Stimulated activated naive B cell treated with anti-CD40 and anti-IgM and Interleukin-4, amounts not matched to agents 10 μg/mL and 1 μg/mL and 100 μg/mL, for 72 hours (primary cell): ENCODE results near the gene HLX.

Experiments
- ATAC-seq, 2 donors: fragments of 150-1000 bp; cut with Tn5 transposase; replicated peaks; 2 replicates each; pipeline ENCODE4 v1.10.0; 2021; ENCODE audit warnings: moderate library complexity in 1 of 2
- DNase-seq: peaks from one replicate; pipeline ENCODE4 v3.0.0; 2021
- H3K27ac Mint-ChIP-seq: one replicate; pipeline ENCODE4 v1.8.0; 2022; ENCODE audit warnings: mild to moderate bottlenecking, mixed read lengths
- H3K27me3 Mint-ChIP-seq, 2 donors: one replicate each; pipeline ENCODE4 v1.8.0; 2022; ENCODE audit warnings: mixed read lengths in 2 of 2
- H3K36me3 Mint-ChIP-seq, 2 donors: one replicate each; pipeline ENCODE4 v1.8.0; 2022; ENCODE audit warnings: mixed read lengths in 2 of 2, mild to moderate bottlenecking in 1 of 2
- H3K4me1 Mint-ChIP-seq, 2 donors: one replicate each; pipeline ENCODE4 v1.8.0; 2022; ENCODE audit warnings: mixed read lengths in 2 of 2, mild to moderate bottlenecking in 1 of 2
- H3K4me3 Mint-ChIP-seq, 2 donors: one replicate each; pipeline ENCODE4 v1.8.0; 2022; ENCODE audit warnings: mild to moderate bottlenecking in 2 of 2, mixed read lengths in 2 of 2, moderate library complexity in 1 of 2
- H3K9me3 Mint-ChIP-seq, 2 donors: one replicate each; pipeline ENCODE4 v1.8.0; 2022; ENCODE audit warnings: mixed read lengths in 2 of 2, mild to moderate bottlenecking in 1 of 2

HLX gene

GRCh38 chr1:220877377-220878095, 1.7 kb upstream of the HLX start:
- no peak for ATAC-seq
- no peak for DNase-seq
- H3K27ac Mint-ChIP-seq: peak overlapping the region; percentile 99
- H3K9me3 Mint-ChIP-seq: no peaks in the 10 kb centered on the region
- peaks cover 20 to 21% of the 10 kb centered on the region in 2 donors for H3K36me3 Mint-ChIP-seq
- no peaks in the 10 kb centered on the region for H3K27me3 Mint-ChIP-seq
- peaks cover 42 to 69% of the 10 kb centered on the region in 2 donors for H3K4me1 Mint-ChIP-seq
- peak overlapping the region; percentile 97 to 99 for H3K4me3 Mint-ChIP-seq

GRCh38 chr1:220878191-220879075, 810 bp upstream of the HLX start:
- H3K36me3 Mint-ChIP-seq: peaks cover 24 to 28% of the 10 kb centered on the region in 2 donors
- DNase-seq: peak; percentile 62
- H3K4me3 Mint-ChIP-seq: peak overlapping the region; percentile 97 to 99
- H3K9me3 Mint-ChIP-seq: no peaks in the 10 kb centered on the region
- peak; percentile 46 to 53 for ATAC-seq
- H3K27ac Mint-ChIP-seq: peak overlapping the region; percentile 99
- peaks cover 42 to 69% of the 10 kb centered on the region in 2 donors for H3K4me1 Mint-ChIP-seq
- no peaks in the 10 kb centered on the region for H3K27me3 Mint-ChIP-seq

DNA sequence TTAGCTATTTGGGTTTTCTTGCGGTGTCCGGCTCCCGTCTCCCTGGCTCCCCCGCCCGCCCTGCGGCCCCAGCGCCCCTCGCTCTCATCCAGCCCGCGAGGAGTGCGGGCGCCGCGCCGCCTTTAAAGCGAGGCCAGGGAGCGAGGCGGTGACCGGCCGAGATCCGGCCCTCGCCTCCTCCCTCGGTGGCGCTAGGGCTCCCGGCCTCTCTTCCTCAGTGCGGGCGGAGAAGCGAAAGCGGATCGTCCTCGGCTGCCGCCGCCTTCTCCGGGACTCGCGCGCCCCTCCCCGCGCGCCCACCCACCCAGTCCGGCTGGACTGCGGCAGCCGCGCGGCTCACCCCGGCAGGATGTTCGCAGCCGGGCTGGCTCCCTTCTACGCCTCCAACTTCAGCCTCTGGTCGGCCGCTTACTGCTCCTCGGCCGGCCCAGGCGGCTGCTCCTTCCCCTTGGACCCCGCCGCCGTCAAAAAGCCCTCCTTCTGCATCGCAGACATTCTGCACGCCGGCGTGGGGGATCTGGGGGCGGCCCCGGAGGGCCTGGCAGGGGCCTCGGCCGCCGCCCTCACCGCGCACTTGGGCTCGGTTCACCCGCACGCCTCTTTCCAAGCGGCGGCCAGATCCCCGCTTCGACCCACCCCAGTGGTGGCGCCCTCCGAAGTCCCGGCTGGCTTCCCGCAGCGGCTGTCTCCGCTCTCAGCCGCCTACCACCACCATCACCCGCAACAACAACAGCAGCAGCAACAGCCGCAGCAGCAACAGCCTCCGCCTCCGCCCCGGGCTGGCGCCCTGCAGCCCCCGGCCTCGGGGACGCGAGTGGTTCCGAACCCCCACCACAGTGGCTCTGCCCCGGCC, 492 bp downstream of the HLX start:
- Mint-ChIP-seq H3K27ac (peak overlapping the region; percentile 99), H3K4me3 (peak overlapping the region; percentile 97 to 99), H3K9me3 (no peaks in the 10 kb centered on the region), H3K27me3 (peaks cover 4 to 9% of the 10 kb centered on the region in 2 donors), H3K36me3 (peaks cover 37 to 41% of the 10 kb centered on the region in 2 donors), H3K4me1 (peaks cover 36 to 66% of the 10 kb centered on the region in 2 donors)
- ATAC-seq (peak; percentile 26 to 37), DNase-seq (no peak)

DNA sequence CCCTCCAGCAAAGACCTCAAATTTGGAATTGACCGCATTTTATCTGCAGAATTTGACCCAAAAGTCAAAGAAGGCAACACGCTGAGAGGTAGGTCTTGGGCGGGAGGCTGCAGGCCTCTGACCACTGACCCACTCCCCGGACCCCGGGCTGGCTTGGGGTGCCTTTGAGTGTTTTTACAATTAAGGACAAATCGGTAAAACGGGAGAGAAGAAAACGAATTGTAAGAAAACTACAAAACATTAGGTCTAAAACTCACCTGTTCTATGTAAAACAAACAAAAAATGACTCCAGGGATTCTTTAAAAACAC, 1.1 kb downstream of the HLX start:
- peaks cover 31 to 60% of the 10 kb centered on the region in 2 donors for H3K4me1 Mint-ChIP-seq
- H3K9me3 Mint-ChIP-seq: no peaks in the 10 kb centered on the region
- H3K4me3 Mint-ChIP-seq: peak overlapping the region; percentile 96 to 97
- peak overlapping the region; percentile 81 for H3K27ac Mint-ChIP-seq
- H3K27me3 Mint-ChIP-seq: peaks cover 4 to 12% of the 10 kb centered on the region in 2 donors
- DNase-seq: no peak
- H3K36me3 Mint-ChIP-seq: peaks cover 43 to 47% of the 10 kb centered on the region in 2 donors
- no peak for ATAC-seq

- H3K4me1 Mint-ChIP-seq: peaks cover 31 to 61% of the 10 kb centered on the region in 2 donors
- peak overlapping the region; percentile 96 to 97 for H3K4me3 Mint-ChIP-seq
- H3K36me3 Mint-ChIP-seq: peaks cover 48 to 53% of the 10 kb centered on the region in 2 donors
- ATAC-seq (no peak), DNase-seq (no peak)
- H3K27me3 Mint-ChIP-seq: peaks cover 6 to 12% of the 10 kb centered on the region in 2 donors
- H3K27ac Mint-ChIP-seq: peak overlapping the region; percentile 93
- H3K9me3 Mint-ChIP-seq: no peaks in the 10 kb centered on the region
Observed at GRCh38 chr1:220880726-220881506, 1.7 kb downstream of the HLX start.

- ATAC-seq: no peak
- Mint-ChIP-seq H3K4me1 (peaks cover 30 to 60% of the 10 kb centered on the region in 2 donors), H3K4me3 (peak overlapping the region; percentile 21 to 58), H3K9me3 (no peaks in the 10 kb centered on the region), H3K36me3 (peaks cover 57 to 62% of the 10 kb centered on the region in 2 donors), H3K27ac (no peak overlapping the region), H3K27me3 (peaks cover 17 to 26% of the 10 kb centered on the region in 2 donors)
- no peak for DNase-seq
Observed at GRCh38 chr1:220882061-220882891, 3.0 kb downstream of the HLX start.

- peaks cover 26 to 60% of the 10 kb centered on the region in 2 donors for H3K4me1 Mint-ChIP-seq
- peak overlapping the region; percentile 48 for H3K27ac Mint-ChIP-seq
- H3K9me3 Mint-ChIP-seq: no peaks in the 10 kb centered on the region
- DNase-seq: no peak
- no peak overlapping the region for H3K4me3 Mint-ChIP-seq
- H3K36me3 Mint-ChIP-seq: peaks cover 57 to 62% of the 10 kb centered on the region in 2 donors
- peaks cover 35 to 47% of the 10 kb centered on the region in 2 donors for H3K27me3 Mint-ChIP-seq
- no peak for ATAC-seq
Observed at GRCh38 chr1:220884109-220884980, 5.1 kb downstream of the HLX start.

GRCh38 chr1:220884981-220885918, 6.0 kb downstream of the HLX start:
- Mint-ChIP-seq H3K36me3 (peaks cover 53 to 62% of the 10 kb centered on the region in 2 donors), H3K27me3 (peaks cover 44 to 56% of the 10 kb centered on the region in 2 donors), H3K27ac (no peak overlapping the region), H3K4me3 (no peak overlapping the region), H3K4me1 (peaks cover 26 to 57% of the 10 kb centered on the region in 2 donors), H3K9me3 (no peaks in the 10 kb centered on the region)
- DNase-seq (no peak), ATAC-seq (no peak)

GRCh38 chr1:220885971-220886370, 6.7 kb downstream of the HLX start:
- Mint-ChIP-seq H3K9me3 (no peaks in the 10 kb centered on the region), H3K27me3 (peaks cover 51 to 63% of the 10 kb centered on the region in 2 donors)
- no peak for ATAC-seq

DNA sequence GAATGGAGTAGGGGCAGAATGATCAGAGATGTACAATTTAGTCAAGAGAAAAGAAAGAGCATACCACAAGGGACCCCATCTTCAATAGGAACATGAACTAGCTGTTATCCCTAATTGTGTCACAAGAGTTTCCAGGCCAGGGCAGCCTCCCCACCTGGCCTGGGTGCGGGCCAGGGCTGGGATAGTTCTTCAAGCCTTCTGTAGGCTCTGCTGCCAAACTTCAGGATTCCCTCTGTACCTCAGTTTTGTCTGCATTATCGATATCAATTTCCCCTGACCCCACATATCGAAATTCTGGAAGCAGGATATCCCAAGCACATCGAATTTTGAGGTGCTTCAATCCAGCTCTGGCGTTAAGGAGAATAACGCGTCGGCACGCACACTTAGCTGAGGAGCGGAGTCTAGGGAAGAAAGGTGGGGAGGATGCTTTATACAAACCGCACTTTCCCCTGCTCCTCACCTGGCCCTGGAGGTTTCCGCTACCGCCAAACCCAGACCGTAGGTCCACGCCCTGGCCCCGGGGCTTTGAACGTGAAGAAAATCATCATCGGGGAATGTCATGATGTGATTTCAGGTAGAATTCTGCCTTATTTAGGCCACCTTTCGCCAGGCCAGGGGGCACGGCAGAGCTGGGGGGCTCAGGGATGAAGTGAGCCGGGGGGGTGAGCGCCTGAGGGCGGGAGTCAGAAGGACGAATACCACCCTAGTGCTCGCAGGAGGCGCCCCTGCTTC, 7.4 kb downstream of the HLX start:
- ATAC-seq: no peak
- H3K9me3 Mint-ChIP-seq: peaks cover 0 to 1% of the 10 kb centered on the region in 2 donors

More at GRCh38 chr1:220885971-220886370, 6.7 kb downstream of the HLX start:
- peak overlapping the region; percentile 49 for H3K27ac Mint-ChIP-seq
- H3K4me1 Mint-ChIP-seq: peaks cover 28 to 57% of the 10 kb centered on the region in 2 donors
- no peak overlapping the region for H3K4me3 Mint-ChIP-seq
- peaks cover 49 to 57% of the 10 kb centered on the region in 2 donors for H3K36me3 Mint-ChIP-seq
- DNase-seq: no peak

DNA sequence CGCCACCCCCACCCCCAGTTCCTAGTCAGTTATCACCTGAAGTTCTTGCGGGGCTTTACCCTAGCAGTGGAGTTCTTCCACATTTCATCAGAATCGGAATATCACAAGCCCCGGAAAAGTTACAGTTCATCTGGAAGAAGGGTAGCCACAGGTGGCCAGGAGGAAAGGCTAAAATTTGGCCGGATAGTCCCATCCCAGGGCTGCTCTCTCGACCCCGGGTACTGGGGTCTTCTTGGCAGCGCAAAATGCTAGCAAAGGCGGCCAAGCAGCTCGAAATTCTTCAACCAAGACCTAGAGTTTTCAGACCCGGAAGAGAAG, 7.9 kb downstream of the HLX start:
- DNase-seq: no peak
- ATAC-seq: no peak
- Mint-ChIP-seq H3K36me3 (peaks cover 39 to 48% of the 10 kb centered on the region in 2 donors), H3K9me3 (peaks cover 0 to 2% of the 10 kb centered on the region in 2 donors), H3K4me3 (peak overlapping the region; percentile 81), H3K4me1 (peaks cover 28 to 57% of the 10 kb centered on the region in 2 donors), H3K27ac (peak overlapping the region; percentile 77), H3K27me3 (peaks cover 63 to 75% of the 10 kb centered on the region in 2 donors)

More for the DNA sequence above, 7.4 kb downstream of the HLX start:
- Mint-ChIP-seq H3K36me3 (peaks cover 44 to 52% of the 10 kb centered on the region in 2 donors), H3K4me3 (peak overlapping the region; percentile 81), H3K4me1 (peaks cover 28 to 57% of the 10 kb centered on the region in 2 donors), H3K27ac (peak overlapping the region; percentile 49), H3K27me3 (peaks cover 58 to 70% of the 10 kb centered on the region in 2 donors)
- no peak for DNase-seq
